Omental fat pad (tissue), 4 donors: ENCODE data around the gene AFAP1L1. TPM values are rescaled to one million over a fixed set of nuclear protein-coding genes. Genes with fewer than 3 reads are reported as not detected.
"Not testable (repeated sequence)": the region's sequence is repeated elsewhere in the genome, so short reads cannot be mapped to it uniquely, and the experiment has no call there.

Source experiments
- ATAC-seq: fragments of 150-250 bp; one replicate; pipeline ENCODE4 v1.9.1; 2016; ENCODE audit warnings: mild to moderate bottlenecking, moderate library complexity; ENCODE audit not compliant: low FRiP score
- DNase-seq: peaks from one replicate; pipeline ENCODE4 v3.0.0-alpha.2; 2019; ENCODE audit warnings: low spot score
- total RNA-seq, 4 donors: library from RNA; depleted of rRNA; stranded (reverse); fragments of >200 nt; gene quantifications; one replicate each; pipeline ENCODE4 v1.1.0, GENCODE V29; 2016
- TF ChIP-seq, protein P1 (sequence below), 3 donors: fragments of 450-650 bp; IDR thresholded peaks; one replicate each; pipeline ENCODE4 v1.5.1; 2016 to 2017; ENCODE audit warnings: antibody characterized with exemption in 3 of 3, mild to moderate bottlenecking in 3 of 3, moderate library complexity in 2 of 3

Gene AFAP1L1
- total RNA-seq, 4 donors from 2014 or later: 44.1 to 58.5 (median 46.9) TPM

GRCh38 chr5:149268928-149269557 lies 2.6 kb upstream of the AFAP1L1 start:
- ATAC-seq: no peak
- TF ChIP-seq, protein P1, sequence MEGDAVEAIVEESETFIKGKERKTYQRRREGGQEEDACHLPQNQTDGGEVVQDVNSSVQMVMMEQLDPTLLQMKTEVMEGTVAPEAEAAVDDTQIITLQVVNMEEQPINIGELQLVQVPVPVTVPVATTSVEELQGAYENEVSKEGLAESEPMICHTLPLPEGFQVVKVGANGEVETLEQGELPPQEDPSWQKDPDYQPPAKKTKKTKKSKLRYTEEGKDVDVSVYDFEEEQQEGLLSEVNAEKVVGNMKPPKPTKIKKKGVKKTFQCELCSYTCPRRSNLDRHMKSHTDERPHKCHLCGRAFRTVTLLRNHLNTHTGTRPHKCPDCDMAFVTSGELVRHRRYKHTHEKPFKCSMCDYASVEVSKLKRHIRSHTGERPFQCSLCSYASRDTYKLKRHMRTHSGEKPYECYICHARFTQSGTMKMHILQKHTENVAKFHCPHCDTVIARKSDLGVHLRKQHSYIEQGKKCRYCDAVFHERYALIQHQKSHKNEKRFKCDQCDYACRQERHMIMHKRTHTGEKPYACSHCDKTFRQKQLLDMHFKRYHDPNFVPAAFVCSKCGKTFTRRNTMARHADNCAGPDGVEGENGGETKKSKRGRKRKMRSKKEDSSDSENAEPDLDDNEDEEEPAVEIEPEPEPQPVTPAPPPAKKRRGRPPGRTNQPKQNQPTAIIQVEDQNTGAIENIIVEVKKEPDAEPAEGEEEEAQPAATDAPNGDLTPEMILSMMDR (IDR thresholded peaks at IDR 0.05): peak in 1 of 3 donors; percentile 71

DNA sequence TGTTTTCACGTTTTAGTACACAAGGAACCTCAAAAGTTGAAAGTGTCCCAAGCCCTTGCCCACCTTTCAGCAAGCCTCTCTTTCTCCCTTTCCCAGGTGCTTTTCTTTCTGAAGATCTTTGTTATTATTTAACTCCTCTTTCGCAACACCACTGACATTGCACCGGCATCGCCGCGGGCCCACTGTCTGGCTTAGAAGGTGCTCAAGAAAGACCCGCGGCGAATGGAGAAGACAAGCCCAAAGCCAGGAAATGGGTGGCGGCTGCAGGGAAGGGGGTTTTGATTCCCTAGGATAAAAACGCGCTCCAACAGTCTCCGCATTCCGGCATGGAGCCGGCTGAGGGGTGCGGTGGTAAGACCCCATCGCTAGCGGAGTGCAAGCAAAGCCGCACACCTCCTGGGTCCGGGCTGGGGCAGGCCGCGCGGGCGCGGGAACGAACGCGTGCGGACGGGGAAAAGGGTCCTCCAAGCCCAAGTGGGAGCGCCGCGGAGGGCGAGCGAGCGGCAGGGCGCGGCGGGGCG lies 404 bp upstream of the AFAP1L1 start:
- DNase-seq: no peak
- ATAC-seq: peak; percentile 6
- TF ChIP-seq, protein P1 (IDR thresholded peaks at IDR 0.05): no peak

More at GRCh38 chr5:149268928-149269557, 2.6 kb upstream of the AFAP1L1 start:
- DNase-seq: no peak

GRCh38 chr5:149272781-149273180 lies 1.1 kb downstream of the AFAP1L1 start:
- ATAC-seq, DNase-seq: not testable (repeated sequence)

DNA sequence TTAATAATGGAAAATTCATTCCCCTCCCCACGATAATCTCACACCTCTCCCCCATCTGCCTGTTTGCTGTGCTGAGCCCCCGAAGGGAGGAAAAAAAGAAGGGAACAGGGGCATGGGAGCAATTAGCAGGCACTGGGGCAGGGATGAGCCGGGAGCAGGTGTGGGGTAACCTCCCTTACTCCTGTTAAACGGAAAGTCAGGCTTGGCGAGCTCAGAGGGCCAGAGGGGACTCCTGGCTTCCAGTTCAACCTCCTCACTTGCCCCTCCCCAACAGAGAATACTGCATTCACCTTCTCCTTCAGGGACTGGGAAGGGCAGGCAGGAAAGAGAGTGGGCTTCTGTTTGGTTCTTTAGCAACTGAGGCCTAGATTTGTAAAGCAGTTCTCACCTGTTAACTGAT lies 1.6 kb downstream of the AFAP1L1 start:
- ATAC-seq (no peak), DNase-seq (no peak)
- TF ChIP-seq, protein P1 (IDR thresholded peaks at IDR 0.05): no peak

DNA sequence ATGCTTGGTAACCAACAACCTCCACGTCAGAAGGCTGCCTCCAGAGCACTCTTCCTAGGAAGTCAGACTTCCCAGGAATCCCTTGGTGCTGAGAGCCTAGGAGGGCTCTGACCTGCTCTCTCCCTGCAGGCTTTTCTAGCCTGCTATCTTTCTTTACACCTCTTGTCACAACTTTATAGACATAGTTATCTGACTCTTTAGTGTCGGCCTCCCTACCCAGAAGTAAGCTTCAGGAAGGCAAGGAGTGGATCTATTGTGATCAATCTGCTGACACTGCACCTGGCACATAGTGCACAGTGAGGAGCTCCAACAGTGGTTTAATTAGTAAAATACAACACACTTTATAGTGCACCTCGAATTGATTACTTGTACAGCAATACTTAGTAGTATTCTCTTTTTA lies 2.3 kb downstream of the AFAP1L1 start:
- DNase-seq: no peak
- no peak for ATAC-seq
- TF ChIP-seq, protein P1 (IDR thresholded peaks at IDR 0.05): no peak

DNA sequence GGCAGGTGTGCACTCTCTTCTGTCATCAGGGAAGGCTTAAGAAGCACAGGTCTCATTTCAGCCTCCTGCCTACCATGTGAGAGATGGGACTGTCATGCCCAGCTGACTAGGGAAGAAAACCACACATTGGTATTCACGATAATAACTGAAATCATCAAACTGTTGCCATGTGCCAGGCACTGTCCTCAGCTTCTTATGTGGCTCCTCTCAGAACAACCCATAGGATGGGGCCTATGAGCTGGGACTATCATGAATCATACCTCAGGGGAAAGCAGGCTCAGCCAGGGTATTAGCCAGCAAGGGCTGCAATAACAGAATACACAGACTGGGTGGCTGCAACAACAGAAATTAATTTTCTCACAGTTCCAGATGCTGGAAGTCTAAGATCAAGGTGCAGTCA lies 3.3 kb downstream of the AFAP1L1 start:
- DNase-seq (no peak), ATAC-seq (no peak)

GRCh38 chr5:149277801-149278200 lies 6.1 kb downstream of the AFAP1L1 start:
- DNase-seq (no peak), ATAC-seq (no peak)

More for the DNA sequence above, 3.3 kb downstream of the AFAP1L1 start:
- TF ChIP-seq, protein P1 (IDR thresholded peaks at IDR 0.05): no peak

More at GRCh38 chr5:149277801-149278200, 6.1 kb downstream of the AFAP1L1 start:
- TF ChIP-seq, protein P1 (IDR thresholded peaks at IDR 0.05): no peak
